Neural cell (in vitro differentiated cells): ENCODE measurements around the gene GALNT13.
A peak's percentile ranks its signal among the peaks of the same experiment; 100 is the strongest.

Source experiments
- CTCF ChIP-seq: fragments of 450-650 bp; IDR thresholded peaks from 2 replicates; pipeline ENCODE4 v1.5.1; 2014; ENCODE audit warnings: antibody characterized with exemption, mild to moderate bottlenecking, moderate library complexity; ENCODE audit not compliant: poor library complexity, severe bottlenecking
- EP300 ChIP-seq: fragments of 450-650 bp; conservative IDR thresholded peaks from 2 replicates; pipeline ENCODE4 v1.6.1; 2014; ENCODE audit warnings: antibody characterized with exemption, mild to moderate bottlenecking, moderate library complexity; ENCODE audit not compliant: poor library complexity, severe bottlenecking
- EZH2 ChIP-seq: fragments of 200-600, 300-800 bp; shearing (Covaris generic), sonication (generic); IDR thresholded peaks from 2 replicates; pipeline ENCODE4 v1.6.1; 2014; ENCODE audit warnings: antibody characterized with exemption, low read length, borderline replicate concordance, mild to moderate bottlenecking; ENCODE audit not compliant: insufficient read depth, poor library complexity, severe bottlenecking
- POLR2AphosphoS5 ChIP-seq: IDR thresholded peaks from 2 replicates; pipeline ENCODE4 v1.6.1; 2012
- RAD21 ChIP-seq: fragments of 450-650 bp; conservative IDR thresholded peaks from 2 replicates; pipeline ENCODE4 v1.6.1; 2014; ENCODE audit warnings: antibody characterized with exemption, mild to moderate bottlenecking, moderate library complexity
- REST ChIP-seq: IDR thresholded peaks from 2 replicates; pipeline ENCODE4 v1.6.1; 2012; ENCODE audit warnings: borderline replicate concordance
- SMC3 ChIP-seq: fragments of 450-650 bp; conservative IDR thresholded peaks from 2 replicates; pipeline ENCODE4 v1.6.1; 2014; ENCODE audit warnings: antibody characterized with exemption, mild to moderate bottlenecking, moderate library complexity; ENCODE audit not compliant: poor library complexity
- TAF1 ChIP-seq: IDR thresholded peaks from 2 replicates; pipeline ENCODE4 v1.6.1; 2012; ENCODE audit warnings: low read depth

- TF ChIP-seq CTCF (peak; percentile 62), POLR2AphosphoS5 (peak; percentile 59), REST (no peak), RAD21 (peak; percentile 68), TAF1 (no peak), SMC3 (peak; percentile 66), EZH2 (no peak), EP300 (peak; percentile 38)
Observed at GRCh38 chr2:153871231-153872221, at the start of gene GALNT13.
